Natural killer cell (primary cell): ENCODE data around the gene TBC1D4. TPM values are rescaled to one million over a fixed set of nuclear protein-coding genes. Genes with fewer than 3 reads are reported as not detected.

Experiments
- ATAC-seq, 3 donors: fragments of 150-1000 bp in 2 of 3; fragments of 200-7000 bp in 1 of 3; cut with Tn5 transposase; 1 replicate in 1 of 3; 2 replicates in 2 of 3; pipeline ENCODE4 v1.10.0; 2021; ENCODE audit warnings: mild to moderate bottlenecking in 2 of 3, moderate library complexity in 2 of 3
- DNase-seq, 2 donors: peaks; one replicate each; pipeline versions ENCODE4 v3.0.0 to v3.0.0-alpha.2; 2013 to 2021; ENCODE audit warnings: mixed read lengths in 1 of 2
- H3K27ac ChIP-seq: one replicate; pipeline ENCODE4 v1.5.1; 2013; ENCODE audit warnings: mild to moderate bottlenecking, low read length
- H3K27me3 ChIP-seq: one replicate; pipeline ENCODE4 v1.6.1; 2013; ENCODE audit warnings: low read length; ENCODE audit not compliant: control insufficient read depth, insufficient read depth
- H3K36me3 ChIP-seq: one replicate; pipeline ENCODE4 v1.6.1; 2013; ENCODE audit warnings: low read length; ENCODE audit not compliant: control insufficient read depth, insufficient read depth
- H3K4me1 ChIP-seq: one replicate; pipeline ENCODE4 v1.6.1; 2013; ENCODE audit warnings: low read length; ENCODE audit not compliant: control insufficient read depth, insufficient read depth
- H3K4me3 ChIP-seq: one replicate; pipeline ENCODE4 v1.5.1; 2013; ENCODE audit warnings: low read length
- H3K9me3 ChIP-seq: one replicate; pipeline ENCODE4 v1.6.1; 2013; ENCODE audit warnings: low read length; ENCODE audit not compliant: control insufficient read depth, insufficient read depth
- H3K27ac Mint-ChIP-seq, 2 donors: one replicate each; pipeline ENCODE4 v1.8.0; 2022; ENCODE audit warnings: mild to moderate bottlenecking in 2 of 2, mixed read lengths in 2 of 2, moderate library complexity in 1 of 2
- H3K27me3 Mint-ChIP-seq, 2 donors: one replicate each; pipeline ENCODE4 v1.8.0; 2022; ENCODE audit warnings: low read depth in 2 of 2, mixed read lengths in 2 of 2
- H3K36me3 Mint-ChIP-seq: one replicate; pipeline ENCODE4 v1.8.0; 2022; ENCODE audit warnings: mixed read lengths
- H3K4me1 Mint-ChIP-seq, 2 donors: one replicate each; pipeline ENCODE4 v1.8.0; 2022; ENCODE audit warnings: mixed read lengths in 2 of 2
- H3K4me3 Mint-ChIP-seq: one replicate; pipeline ENCODE4 v1.8.0; 2022; ENCODE audit warnings: mild to moderate bottlenecking, moderate library complexity, mixed read lengths
- H3K9me3 Mint-ChIP-seq, 2 donors: one replicate each; pipeline ENCODE4 v1.8.0; 2022; ENCODE audit warnings: mixed read lengths in 2 of 2
- CTCF ChIP-seq: fragments of 200-600 bp; IDR thresholded peaks from one replicate; pipeline ENCODE4 v1.8.0; 2022; ENCODE audit warnings: antibody characterized with exemption
- WGBS: methylation state at CpG from one replicate; pipeline ENCODE4 v1.1.7; 2013; ENCODE audit warnings: missing lambda C conversion rate; ENCODE audit not compliant: insufficient coverage; 5-methylcytosine and 5-hydroxymethylcytosine counted together
- intact Hi-C: fragments of 100-400 bp; cut with micrococcal nuclease; formaldehyde crosslinking; loops from one replicate; pipeline ENCODE4 v1.14.2; 2022
- total RNA-seq, 4 donors: library from RNA; stranded (reverse); fragments of 120-200 nt in 1 of 4; gene quantifications; one replicate each; pipeline versions ENCODE4 v1.2.3 to v1.2.4, GENCODE V29; 2013 to 2022

TBC1D4 gene
- 1 to 10 TPM in 2 of 3 donors, under 1 TPM in 1; 0.54 to 5.1 (median 3.7) TPM for total RNA-seq
- 5.6 TPM for total RNA-seq (2013)

DNA sequence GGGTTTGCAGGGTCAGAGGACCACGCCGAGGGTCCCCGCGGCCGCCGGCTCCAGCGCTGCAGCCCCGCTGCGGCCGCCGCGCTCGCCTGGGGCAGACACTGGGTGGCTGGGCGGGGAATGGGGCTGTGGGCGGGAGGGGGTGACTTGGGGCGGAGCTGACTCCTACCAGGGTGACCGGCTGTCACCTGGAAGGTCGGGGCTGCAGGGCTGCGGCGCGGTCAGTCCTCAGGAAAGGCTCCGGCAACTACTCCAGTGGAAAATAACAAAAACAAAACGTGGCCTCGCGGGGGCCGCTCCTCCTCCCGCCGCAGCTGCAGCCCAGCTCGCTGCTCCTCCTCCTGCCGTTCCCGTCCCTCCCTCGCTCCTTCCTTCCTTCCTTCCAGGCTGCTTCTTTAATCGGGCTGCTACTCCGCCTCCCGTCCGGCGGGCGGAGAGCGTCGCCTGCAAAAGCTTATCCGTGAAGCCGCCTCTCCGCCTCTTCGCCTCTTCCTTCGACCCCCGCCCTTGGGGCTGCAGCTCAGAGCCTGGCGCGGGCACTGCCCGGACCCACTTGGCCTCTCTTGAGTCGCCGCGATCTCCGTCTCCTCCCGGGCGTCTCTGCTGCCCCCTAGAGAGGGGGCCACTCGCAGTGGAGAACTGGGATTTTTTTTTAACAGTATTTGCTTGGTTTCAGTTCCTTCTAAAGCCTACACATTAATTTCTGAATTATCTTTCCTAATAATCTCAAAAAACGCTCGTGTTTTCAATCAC lies at the start of gene TBC1D4:
Gene TBC1D4 (minus strand): TSS at position 100 of the 750 bp plus-strand sequence. CDS start 402 bp downstream, outside the sequence.
- peaks cover 23% of the 10 kb centered on the region for H3K4me1 ChIP-seq
- H3K36me3 ChIP-seq: no peaks in the 10 kb centered on the region
- H3K9me3 ChIP-seq: no peaks in the 10 kb centered on the region
- peaks cover 30% of the 10 kb centered on the region in 2 donors for H3K4me1 Mint-ChIP-seq
- H3K4me3 Mint-ChIP-seq: peak within 1 kb of the TSS; percentile 99
- peak within 1 kb of the TSS; percentile 12 to 82 for H3K27ac Mint-ChIP-seq
- peak; percentile 80 to 86 (median 81) for ATAC-seq
- no peaks in the 10 kb centered on the region for H3K36me3 Mint-ChIP-seq
- DNase-seq: peak; percentile 42 to 66
- H3K27me3 ChIP-seq: peaks cover 16% of the 10 kb centered on the region
- H3K27ac ChIP-seq: no peak within 1 kb of the TSS
- TF ChIP-seq CTCF: peak; percentile 62
- peaks cover 27 to 32% of the 10 kb centered on the region in 2 donors for H3K27me3 Mint-ChIP-seq
- 0% methylated on average over 58 of the region's 58 CpGs for WGBS
- H3K4me3 ChIP-seq: peak within 1 kb of the TSS; percentile 56
- intact Hi-C loops: loop anchor here (5.0 kb wide), 2 partner anchors 65 to 115 kb away; partner anchors contain the start of gene UCHL3
- H3K9me3 Mint-ChIP-seq: no peaks in the 10 kb centered on the region

DNA sequence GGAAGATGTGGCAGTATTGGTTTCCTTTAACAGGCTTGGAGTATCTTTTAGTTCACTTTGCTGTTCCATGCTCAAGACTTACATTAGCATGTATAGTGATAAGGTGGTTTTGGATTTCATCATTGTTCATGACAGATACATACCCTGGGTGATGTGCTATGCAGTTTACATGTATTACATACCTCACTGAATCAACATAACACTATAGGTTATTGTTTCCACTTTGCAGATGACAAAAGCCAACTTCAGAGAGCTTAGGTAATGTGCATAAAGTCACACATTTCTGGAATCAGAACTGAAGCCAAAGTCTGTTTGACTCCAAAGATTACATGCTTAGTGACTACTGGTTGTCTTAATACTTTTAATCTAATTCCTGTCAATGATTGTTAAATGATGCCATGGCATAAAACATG lies 48.6 kb upstream of the TBC1D4 start:
- Mint-ChIP-seq H3K27me3 (no peaks in the 10 kb centered on the region), H3K36me3 (peaks cover 3% of the 10 kb centered on the region), H3K4me1 (peaks cover 44 to 45% of the 10 kb centered on the region in 2 donors), H3K27ac (peak overlapping the region; percentile 23 to 48), H3K9me3 (no peaks in the 10 kb centered on the region), H3K4me3 (no peak overlapping the region)
- H3K27me3 ChIP-seq: no peaks in the 10 kb centered on the region
- H3K9me3 ChIP-seq: no peaks in the 10 kb centered on the region
- ATAC-seq (peak in 2 of 3 donors; percentile 50 to 67), DNase-seq (no peak)
- intact Hi-C loops: no loop called here
- no peak overlapping the region for H3K4me3 ChIP-seq
- TF ChIP-seq CTCF: no peak
- H3K36me3 ChIP-seq: peaks cover 31% of the 10 kb centered on the region
- H3K4me1 ChIP-seq: no peaks in the 10 kb centered on the region
- H3K27ac ChIP-seq: no peak overlapping the region

- intact Hi-C loops: no loop called here
- no peaks in the 10 kb centered on the region for H3K27me3 ChIP-seq
- peaks cover 18 to 19% of the 10 kb centered on the region in 2 donors for H3K4me1 Mint-ChIP-seq
- H3K9me3 ChIP-seq: peaks cover 6% of the 10 kb centered on the region
- H3K4me3 ChIP-seq: no peak overlapping the region
- H3K4me1 ChIP-seq: no peaks in the 10 kb centered on the region
- no peaks in the 10 kb centered on the region for H3K27me3 Mint-ChIP-seq
- peaks cover 14% of the 10 kb centered on the region for H3K36me3 ChIP-seq
- 36% methylated on average over 3 of the region's 3 CpGs for WGBS
- H3K36me3 Mint-ChIP-seq: peaks cover 8% of the 10 kb centered on the region
- no peak overlapping the region for H3K27ac ChIP-seq
- DNase-seq: no peak
- ATAC-seq: peak in 2 of 3 donors; percentile 39 to 55
- H3K27ac Mint-ChIP-seq: no peak overlapping the region
- no peak for TF ChIP-seq CTCF
- H3K4me3 Mint-ChIP-seq: no peak overlapping the region
- H3K9me3 Mint-ChIP-seq: peaks cover 0 to 3% of the 10 kb centered on the region in 2 donors
These were observed 40.0 kb upstream of the TBC1D4 start for GRCh38 chr13:75521956-75522355.
